HEK293 (cell line): Measurements from ENCODE around the gene PHF5A.

Experiments used
- BCL11A ChIP-seq: fragments of 450-650 bp; formaldehyde crosslinking; IDR thresholded peaks from 2 replicates; pipeline ENCODE4 v1.5.1; 2016; ENCODE audit warnings: low read depth, missing biosample characterization, missing genetic modification characterization
- BCL11B ChIP-seq: fragments of 450-650 bp; formaldehyde crosslinking; IDR thresholded peaks from 2 replicates; pipeline ENCODE4 v1.5.1; 2016; ENCODE audit warnings: low read depth, missing biosample characterization, missing genetic modification characterization
- EGR2 ChIP-seq: fragments of 450-650 bp; formaldehyde crosslinking; IDR thresholded peaks from 2 replicates; pipeline ENCODE4 v1.5.1; 2016; ENCODE audit warnings: low read depth, missing biosample characterization, missing genetic modification characterization
- GLIS2 ChIP-seq: fragments of 450-650 bp; formaldehyde crosslinking; IDR thresholded peaks from 2 replicates; pipeline ENCODE4 v1.5.1; 2016; ENCODE audit warnings: missing biosample characterization, missing genetic modification characterization
- HOXA7 ChIP-seq: sonication (generic); formaldehyde crosslinking; IDR thresholded peaks from 2 replicates; pipeline ENCODE4 v1.8.1; 2022; ENCODE audit warnings: missing genetic modification reagents, borderline replicate concordance
- HOXC10 ChIP-seq: sonication (generic); formaldehyde crosslinking; IDR thresholded peaks from 2 replicates; pipeline ENCODE4 v1.8.1; 2023; ENCODE audit warnings: mild to moderate bottlenecking, missing genetic modification reagents
- PRDM1 ChIP-seq: fragments of 450-650 bp; formaldehyde crosslinking; IDR thresholded peaks from 2 replicates; pipeline ENCODE4; 2016; ENCODE audit warnings: missing biosample characterization, missing genetic modification characterization
- REST ChIP-seq: fragments of 450-650 bp; formaldehyde crosslinking; IDR thresholded peaks from 2 replicates; pipeline ENCODE4 v1.5.1; 2016; ENCODE audit warnings: missing biosample characterization, missing genetic modification characterization
- SP2 ChIP-seq: fragments of 450-650 bp; formaldehyde crosslinking; IDR thresholded peaks from 2 replicates; pipeline ENCODE4 v1.5.1; 2016; ENCODE audit warnings: missing biosample characterization, missing genetic modification characterization
- ZBTB48 ChIP-seq: fragments of 450-650 bp; formaldehyde crosslinking; IDR thresholded peaks from 2 replicates; pipeline ENCODE4 v1.5.1; 2016; ENCODE audit warnings: missing biosample characterization, missing genetic modification characterization
- ZFP37 ChIP-seq: fragments of 450-650 bp; formaldehyde crosslinking; IDR thresholded peaks from 2 replicates; pipeline ENCODE4 v1.5.1; 2016; ENCODE audit warnings: missing biosample characterization, missing genetic modification characterization
- ZNF155 ChIP-seq: fragments of 450-650 bp; formaldehyde crosslinking; IDR thresholded peaks from 2 replicates; pipeline ENCODE4 v1.5.1; 2016; ENCODE audit warnings: missing biosample characterization, missing genetic modification characterization
- ZNF169 ChIP-seq: fragments of 450-650 bp; formaldehyde crosslinking; IDR thresholded peaks from 2 replicates; pipeline ENCODE4 v1.5.1; 2016; ENCODE audit warnings: missing biosample characterization, missing genetic modification characterization
- ZNF19 ChIP-seq: fragments of 450-650 bp; formaldehyde crosslinking; IDR thresholded peaks from 2 replicates; pipeline ENCODE4; 2016; ENCODE audit warnings: missing biosample characterization, missing genetic modification characterization, low read depth
- ZNF416 ChIP-seq: fragments of 450-650 bp; formaldehyde crosslinking; IDR thresholded peaks from 2 replicates; pipeline ENCODE4 v1.5.1; 2016; ENCODE audit warnings: missing biosample characterization, missing genetic modification characterization
- ZNF521 ChIP-seq: fragments of 450-650 bp; formaldehyde crosslinking; IDR thresholded peaks from 2 replicates; pipeline ENCODE4 v1.5.1; 2017; ENCODE audit warnings: missing biosample characterization, mild to moderate bottlenecking, missing genetic modification characterization
- ZNF558 ChIP-seq: fragments of 450-650 bp; formaldehyde crosslinking; IDR thresholded peaks from 2 replicates; pipeline ENCODE4 v1.5.1; 2016; ENCODE audit warnings: missing biosample characterization, missing genetic modification characterization
- ZNF585B ChIP-seq: fragments of 450-650 bp; formaldehyde crosslinking; IDR thresholded peaks from 2 replicates; pipeline ENCODE4 v1.5.1; 2016; ENCODE audit warnings: missing biosample characterization, missing genetic modification characterization
- ZNF596 ChIP-seq: fragments of 450-650 bp; IDR thresholded peaks from 2 replicates; pipeline ENCODE4 v1.5.0; 2018; ENCODE audit warnings: missing biosample characterization, mild to moderate bottlenecking, missing genetic modification characterization, moderate library complexity
- ZNF624 ChIP-seq: fragments of 450-650 bp; formaldehyde crosslinking; IDR thresholded peaks from 2 replicates; pipeline ENCODE4 v1.5.1; 2017; ENCODE audit warnings: missing biosample characterization, missing genetic modification characterization
- ZNF660 ChIP-seq: fragments of 450-650 bp; IDR thresholded peaks from 2 replicates; pipeline ENCODE4 v1.5.1; 2018; ENCODE audit warnings: missing biosample characterization, mild to moderate bottlenecking, missing genetic modification characterization
- ZNF692 ChIP-seq: fragments of 450-650 bp; formaldehyde crosslinking; IDR thresholded peaks from 2 replicates; pipeline ENCODE4 v1.5.1; 2016; ENCODE audit warnings: missing biosample characterization, missing genetic modification characterization
- ZXDB ChIP-seq: fragments of 450-650 bp; formaldehyde crosslinking; IDR thresholded peaks from 2 replicates; pipeline ENCODE4 v1.5.1; 2016; ENCODE audit warnings: missing biosample characterization, missing genetic modification characterization
- TF ChIP-seq, protein P1 (sequence below): fragments of 450-650 bp; formaldehyde crosslinking; IDR thresholded peaks from 2 replicates; pipeline ENCODE4 v1.5.1; 2016; ENCODE audit warnings: missing biosample characterization, missing genetic modification characterization
- TF ChIP-seq, protein P2 (sequence below): sonication (generic); formaldehyde crosslinking; IDR thresholded peaks from 2 replicates; pipeline ENCODE4 v1.8.1; 2022; ENCODE audit warnings: mild to moderate bottlenecking, moderate library complexity, missing genetic modification reagents
- TF ChIP-seq, protein P3 (sequence below): fragments of 450-650 bp; formaldehyde crosslinking; IDR thresholded peaks from 2 replicates; pipeline ENCODE4 v1.5.1; 2017; ENCODE audit warnings: missing biosample characterization, missing genetic modification characterization
- TF ChIP-seq, protein P4 (sequence below): fragments of 450-650 bp; formaldehyde crosslinking; IDR thresholded peaks from 2 replicates; pipeline ENCODE4 v1.5.1; 2017; ENCODE audit warnings: missing biosample characterization, missing genetic modification characterization

Gene PHF5A

GRCh38 chr22:41512421-41513194, 44.1 kb upstream of the PHF5A start (continued):
- TF ChIP-seq, protein P1, sequence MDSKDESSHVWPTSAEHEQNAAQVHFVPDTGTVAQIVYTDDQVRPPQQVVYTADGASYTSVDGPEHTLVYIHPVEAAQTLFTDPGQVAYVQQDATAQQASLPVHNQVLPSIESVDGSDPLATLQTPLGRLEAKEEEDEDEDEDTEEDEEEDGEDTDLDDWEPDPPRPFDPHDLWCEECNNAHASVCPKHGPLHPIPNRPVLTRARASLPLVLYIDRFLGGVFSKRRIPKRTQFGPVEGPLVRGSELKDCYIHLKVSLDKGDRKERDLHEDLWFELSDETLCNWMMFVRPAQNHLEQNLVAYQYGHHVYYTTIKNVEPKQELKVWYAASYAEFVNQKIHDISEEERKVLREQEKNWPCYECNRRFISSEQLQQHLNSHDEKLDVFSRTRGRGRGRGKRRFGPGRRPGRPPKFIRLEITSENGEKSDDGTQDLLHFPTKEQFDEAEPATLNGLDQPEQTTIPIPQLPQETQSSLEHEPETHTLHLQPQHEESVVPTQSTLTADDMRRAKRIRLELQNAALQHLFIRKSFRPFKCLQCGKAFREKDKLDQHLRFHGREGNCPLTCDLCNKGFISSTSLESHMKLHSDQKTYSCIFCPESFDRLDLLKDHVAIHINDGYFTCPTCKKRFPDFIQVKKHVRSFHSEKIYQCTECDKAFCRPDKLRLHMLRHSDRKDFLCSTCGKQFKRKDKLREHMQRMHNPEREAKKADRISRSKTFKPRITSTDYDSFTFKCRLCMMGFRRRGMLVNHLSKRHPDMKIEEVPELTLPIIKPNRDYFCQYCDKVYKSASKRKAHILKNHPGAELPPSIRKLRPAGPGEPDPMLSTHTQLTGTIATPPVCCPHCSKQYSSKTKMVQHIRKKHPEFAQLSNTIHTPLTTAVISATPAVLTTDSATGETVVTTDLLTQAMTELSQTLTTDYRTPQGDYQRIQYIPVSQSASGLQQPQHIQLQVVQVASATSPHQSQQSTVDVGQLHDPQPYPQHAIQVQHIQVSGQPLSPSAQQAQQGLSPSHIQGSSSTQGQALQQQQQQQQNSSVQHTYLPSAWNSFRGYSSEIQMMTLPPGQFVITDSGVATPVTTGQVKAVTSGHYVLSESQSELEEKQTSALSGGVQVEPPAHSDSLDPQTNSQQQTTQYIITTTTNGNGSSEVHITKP (tag by site-specific recombination) = peak; percentile 47
- TF ChIP-seq ZNF521 = no peak
- TF ChIP-seq GLIS2 (tag by site-specific recombination) = peak; percentile 54; the same call in 1 of the 2 replicates
- TF ChIP-seq, protein P2, sequence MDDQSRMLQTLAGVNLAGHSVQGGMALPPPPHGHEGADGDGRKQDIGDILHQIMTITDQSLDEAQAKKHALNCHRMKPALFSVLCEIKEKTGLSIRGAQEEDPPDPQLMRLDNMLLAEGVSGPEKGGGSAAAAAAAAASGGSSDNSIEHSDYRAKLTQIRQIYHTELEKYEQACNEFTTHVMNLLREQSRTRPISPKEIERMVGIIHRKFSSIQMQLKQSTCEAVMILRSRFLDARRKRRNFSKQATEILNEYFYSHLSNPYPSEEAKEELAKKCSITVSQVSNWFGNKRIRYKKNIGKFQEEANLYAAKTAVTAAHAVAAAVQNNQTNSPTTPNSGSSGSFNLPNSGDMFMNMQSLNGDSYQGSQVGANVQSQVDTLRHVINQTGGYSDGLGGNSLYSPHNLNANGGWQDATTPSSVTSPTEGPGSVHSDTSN (CRISPR knock-in tag) = 0 out of 2 replicates have a peak, but pooled peaks have one; percentile 36
- TF ChIP-seq PRDM1 = no peak
- TF ChIP-seq, protein P3, sequence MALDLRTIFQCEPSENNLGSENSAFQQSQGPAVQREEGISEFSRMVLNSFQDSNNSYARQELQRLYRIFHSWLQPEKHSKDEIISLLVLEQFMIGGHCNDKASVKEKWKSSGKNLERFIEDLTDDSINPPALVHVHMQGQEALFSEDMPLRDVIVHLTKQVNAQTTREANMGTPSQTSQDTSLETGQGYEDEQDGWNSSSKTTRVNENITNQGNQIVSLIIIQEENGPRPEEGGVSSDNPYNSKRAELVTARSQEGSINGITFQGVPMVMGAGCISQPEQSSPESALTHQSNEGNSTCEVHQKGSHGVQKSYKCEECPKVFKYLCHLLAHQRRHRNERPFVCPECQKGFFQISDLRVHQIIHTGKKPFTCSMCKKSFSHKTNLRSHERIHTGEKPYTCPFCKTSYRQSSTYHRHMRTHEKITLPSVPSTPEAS = no peak
- TF ChIP-seq ZNF558 (tag by site-specific recombination) = no peak
- TF ChIP-seq ZFP37 (tag by site-specific recombination) = 0 out of 2 replicates have a peak, but pooled peaks have one; percentile 56
- TF ChIP-seq BCL11B = no peak
- TF ChIP-seq ZBTB48 (tag by site-specific recombination) = 0 out of 2 replicates have a peak, but pooled peaks have one; percentile 12
- no peak for TF ChIP-seq ZNF596 (tag by site-specific recombination)
- no peak for TF ChIP-seq HOXA7 (CRISPR knock-in tag)
- TF ChIP-seq EGR2 (tag by site-specific recombination) = no peak
- no peak for TF ChIP-seq ZNF19 (tag by site-specific recombination)
- no peak for TF ChIP-seq ZNF624 (tag by site-specific recombination)
- TF ChIP-seq ZNF660 (tag by site-specific recombination) = 0 out of 2 replicates have a peak, but pooled peaks have one; percentile 15
- no peak for TF ChIP-seq ZNF169 (tag by site-specific recombination)
- no peak for TF ChIP-seq REST (tag by site-specific recombination)
- TF ChIP-seq ZNF155 = no peak
- no peak for TF ChIP-seq ZNF416 (tag by site-specific recombination)
- no peak for TF ChIP-seq SP2 (tag by site-specific recombination)
- TF ChIP-seq, protein P4, sequence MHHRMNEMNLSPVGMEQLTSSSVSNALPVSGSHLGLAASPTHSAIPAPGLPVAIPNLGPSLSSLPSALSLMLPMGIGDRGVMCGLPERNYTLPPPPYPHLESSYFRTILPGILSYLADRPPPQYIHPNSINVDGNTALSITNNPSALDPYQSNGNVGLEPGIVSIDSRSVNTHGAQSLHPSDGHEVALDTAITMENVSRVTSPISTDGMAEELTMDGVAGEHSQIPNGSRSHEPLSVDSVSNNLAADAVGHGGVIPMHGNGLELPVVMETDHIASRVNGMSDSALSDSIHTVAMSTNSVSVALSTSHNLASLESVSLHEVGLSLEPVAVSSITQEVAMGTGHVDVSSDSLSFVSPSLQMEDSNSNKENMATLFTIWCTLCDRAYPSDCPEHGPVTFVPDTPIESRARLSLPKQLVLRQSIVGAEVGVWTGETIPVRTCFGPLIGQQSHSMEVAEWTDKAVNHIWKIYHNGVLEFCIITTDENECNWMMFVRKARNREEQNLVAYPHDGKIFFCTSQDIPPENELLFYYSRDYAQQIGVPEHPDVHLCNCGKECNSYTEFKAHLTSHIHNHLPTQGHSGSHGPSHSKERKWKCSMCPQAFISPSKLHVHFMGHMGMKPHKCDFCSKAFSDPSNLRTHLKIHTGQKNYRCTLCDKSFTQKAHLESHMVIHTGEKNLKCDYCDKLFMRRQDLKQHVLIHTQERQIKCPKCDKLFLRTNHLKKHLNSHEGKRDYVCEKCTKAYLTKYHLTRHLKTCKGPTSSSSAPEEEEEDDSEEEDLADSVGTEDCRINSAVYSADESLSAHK (tag by site-specific recombination) = no peak
- no peak for TF ChIP-seq HOXC10 (CRISPR knock-in tag)
- TF ChIP-seq ZNF585B (tag by site-specific recombination) = no peak
- peak; percentile 47; the same call in 1 of the 2 replicates for TF ChIP-seq ZNF692 (tag by site-specific recombination)
- peak; percentile 65; the same call in 1 of the 2 replicates for TF ChIP-seq BCL11A (tag by site-specific recombination)
- peak; percentile 79 for TF ChIP-seq ZXDB (tag by site-specific recombination)
